H1 (cell line): ENCODE results near the gene OOEP. TPM values are rescaled to one million over a fixed set of nuclear protein-coding genes. Genes with fewer than 3 reads are reported as not detected.

Source experiments
- CTCF ChIA-PET: fragments of 300-600 bp; sonication (Branson Sonifier 250); formaldehyde crosslinking; loops from one replicate; lab custom pipeline; 2021; ENCODE audit not compliant: partially characterized antibody; lab: Charles Lee
- POLR2A ChIA-PET: fragments of 300-600 bp; sonication (Branson Sonifier 250); formaldehyde crosslinking; loops from one replicate; lab custom pipeline; 2021; ENCODE audit warnings: inconsistent platforms; ENCODE audit not compliant: partially characterized antibody; lab: Charles Lee
- DNase-seq, 2 experiments: peaks; one replicate each; pipeline versions ENCODE4 v3.0.0 to v3.0.0-alpha.2; 2010 to 2022; ENCODE audit warnings: low spot score in 2 of 2, low read depth in 1 of 2, mixed read lengths in 1 of 2
- FAIRE-seq: peaks from 2 replicates; lab custom pipeline; 2011; peaks lifted over from hg19 to GRCh38; lab: Jason Lieb, UNC
- H2AFZ ChIP-seq: 2 replicates; pipeline ENCODE4 v1.8.1; 2012; ENCODE audit warnings: low read length, inconsistent platforms
- H2AK5ac ChIP-seq: 2 replicates; pipeline ENCODE4 v1.6.1; 2013; ENCODE audit warnings: low read depth, low read length
- H2BK120ac ChIP-seq: replicated peaks from 2 replicates; pipeline ENCODE3; 2013; ENCODE audit warnings: low read depth, low read length, inconsistent platforms
- H2BK12ac ChIP-seq: 2 replicates; pipeline ENCODE4 v1.6.1; 2013; ENCODE audit warnings: low read depth, low read length
- H2BK15ac ChIP-seq: 2 replicates; pipeline ENCODE4 v1.6.1; 2013; ENCODE audit warnings: low read length
- H2BK20ac ChIP-seq: 2 replicates; pipeline ENCODE4 v1.6.1; 2013; ENCODE audit warnings: low read length
- H2BK5ac ChIP-seq: 2 replicates; pipeline ENCODE4 v1.6.1; 2013; ENCODE audit warnings: low read depth, low read length
- H3K14ac ChIP-seq: 2 replicates; pipeline ENCODE4 v1.6.1; 2013; ENCODE audit warnings: inconsistent platforms; ENCODE audit not compliant: insufficient read length
- H3K18ac ChIP-seq: 2 replicates; pipeline ENCODE4 v1.6.1; 2013; ENCODE audit warnings: low read length; ENCODE audit errors: extremely low read depth
- H3K23ac ChIP-seq: 2 replicates; pipeline ENCODE4 v1.6.1; 2013; ENCODE audit warnings: inconsistent platforms; ENCODE audit not compliant: insufficient read length
- H3K23me2 ChIP-seq: 2 replicates; pipeline ENCODE4 v1.6.1; 2013; ENCODE audit warnings: low read depth, low read length
- H3K27ac ChIP-seq: 2 replicates; pipeline ENCODE4 v1.6.1; 2011; ENCODE audit warnings: low read depth, low read length, inconsistent platforms
- H3K27me3 ChIP-seq, 4 experiments: replicated peaks in 1 of 4; 1 replicate in 1 of 4; 2 replicates in 3 of 4; pipeline versions ENCODE4 v1.6.1 to v1.8.1; 2011 to 2013; ENCODE audit warnings: low read length in 3 of 4, mild to moderate bottlenecking in 3 of 4, inconsistent platforms in 2 of 4, mixed read lengths in 2 of 4, moderate library complexity in 1 of 4; ENCODE audit not compliant: control insufficient read depth in 3 of 4, insufficient read depth in 3 of 4; ENCODE audit errors: extremely low read depth in 1 of 4
- H3K36me3 ChIP-seq, 4 experiments: 2 replicates each; pipeline versions ENCODE4 v1.6.1 to v1.8.1; 2011 to 2013; ENCODE audit warnings: mild to moderate bottlenecking in 4 of 4, low read length in 3 of 4, moderate library complexity in 2 of 4, control low read depth in 1 of 4, inconsistent platforms in 1 of 4; ENCODE audit not compliant: insufficient read depth in 4 of 4, control insufficient read depth in 2 of 4
- H3K4ac ChIP-seq: replicated peaks from 2 replicates; pipeline ENCODE3; 2013; ENCODE audit warnings: low read length, low read depth, mixed read lengths, inconsistent platforms; ENCODE audit not compliant: insufficient read length
- H3K4me1 ChIP-seq, 4 experiments: replicated peaks in 1 of 4; 1 replicate in 1 of 4; 2 replicates in 3 of 4; pipeline versions ENCODE4 v1.6.1 to v1.8.1; 2011 to 2013; ENCODE audit warnings: low read length in 3 of 4, inconsistent platforms in 2 of 4, mixed read lengths in 1 of 4; ENCODE audit not compliant: insufficient read depth in 4 of 4, control insufficient read depth in 3 of 4
- H3K4me2 ChIP-seq, 2 experiments: 2 replicates each; pipeline versions ENCODE4 v1.6.1 to v1.8.1; 2011 to 2013; ENCODE audit warnings: low read depth in 2 of 2, low read length in 2 of 2, control low read depth in 1 of 2, inconsistent platforms in 1 of 2, mild to moderate bottlenecking in 1 of 2; ENCODE audit not compliant: insufficient read depth in 1 of 2
- H3K4me3 ChIP-seq, 4 experiments: fragments of 200-600, 300-600 bp in 1 of 4; sonication (generic), shearing (Covaris generic), sonication (Bioruptor Twin) in 1 of 4; 2 replicates each; pipeline versions ENCODE4 v1.5.1 to v1.8.1; 2011 to 2016; ENCODE audit warnings: low read length in 4 of 4, low read depth in 3 of 4, control low read depth in 2 of 4, inconsistent platforms in 2 of 4, mild to moderate bottlenecking in 2 of 4, mixed read lengths in 1 of 4, moderate library complexity in 1 of 4; ENCODE audit not compliant: insufficient read depth in 2 of 4; ENCODE audit errors: extremely low read depth in 1 of 4
- H3K56ac ChIP-seq: replicated peaks from 2 replicates; pipeline ENCODE3; 2013; ENCODE audit warnings: low read depth, mild to moderate bottlenecking, mixed read lengths, low read length, inconsistent platforms; ENCODE audit not compliant: insufficient read length
- H3K79me1 ChIP-seq: 2 replicates; pipeline ENCODE4 v1.6.1; 2013; ENCODE audit warnings: low read depth, low read length, control low read depth
- H3K79me2 ChIP-seq, 2 experiments: 2 replicates each; pipeline versions ENCODE4 v1.6.1 to v1.8.1; 2012 to 2013; ENCODE audit warnings: low read length in 2 of 2, mild to moderate bottlenecking in 2 of 2, inconsistent platforms in 1 of 2; ENCODE audit not compliant: insufficient read depth in 2 of 2, control insufficient read depth in 1 of 2
- H3K9ac ChIP-seq, 4 experiments: replicated peaks in 1 of 4; 1 replicate in 1 of 4; 2 replicates in 3 of 4; pipeline versions ENCODE4 v1.6.1 to v1.8.1; 2011 to 2013; ENCODE audit warnings: low read depth in 3 of 4, low read length in 3 of 4, control low read depth in 2 of 4, mild to moderate bottlenecking in 2 of 4, moderate library complexity in 2 of 4, inconsistent platforms in 1 of 4; ENCODE audit errors: extremely low read depth in 1 of 4
- H3K9me3 ChIP-seq, 2 experiments: 2 replicates each; pipeline versions ENCODE4 v1.6.1 to v1.8.1; 2012 to 2013; ENCODE audit warnings: mild to moderate bottlenecking in 2 of 2, moderate library complexity in 2 of 2, control low read depth in 1 of 2, inconsistent platforms in 1 of 2, low read depth in 1 of 2, low read length in 1 of 2, mixed read lengths in 1 of 2; ENCODE audit not compliant: insufficient read depth in 2 of 2
- H4K20me1 ChIP-seq, 2 experiments: replicated peaks in 1 of 2; 2 replicates each; pipeline versions ENCODE3 to v1.8.1; 2011 to 2013; ENCODE audit warnings: inconsistent platforms in 2 of 2, low read length in 2 of 2, mild to moderate bottlenecking in 1 of 2; ENCODE audit not compliant: insufficient read depth in 2 of 2, control insufficient read depth in 1 of 2
- H4K5ac ChIP-seq: 2 replicates; pipeline ENCODE4 v1.6.1; 2013; ENCODE audit warnings: low read length, low read depth, mixed read lengths, inconsistent platforms; ENCODE audit not compliant: insufficient read length
- H4K8ac ChIP-seq: 2 replicates; pipeline ENCODE4 v1.8.0; 2013; ENCODE audit warnings: mild to moderate bottlenecking, moderate library complexity, low read length, inconsistent platforms; ENCODE audit not compliant: insufficient read depth; ENCODE audit errors: extremely low read depth
- H4K91ac ChIP-seq: replicated peaks from 2 replicates; pipeline ENCODE3; 2013; ENCODE audit warnings: low read length, mixed read lengths, inconsistent platforms; ENCODE audit not compliant: insufficient read length
- E2F6 ChIP-seq: IDR thresholded peaks from 2 replicates; pipeline ENCODE4 v1.6.1; 2012; ENCODE audit warnings: inconsistent platforms
- KDM1A ChIP-seq: fragments of 200-600, 300-600 bp; sonication (generic); IDR thresholded peaks from 2 replicates; pipeline ENCODE4 v1.7.1; 2016; ENCODE audit warnings: mild to moderate bottlenecking, low read length, borderline replicate concordance
- NRF1 ChIP-seq: IDR thresholded peaks from 2 replicates; pipeline ENCODE4 v1.6.1; 2011; ENCODE audit warnings: mild to moderate bottlenecking, low read depth, low read length, improper control_type of control experiment
- WGBS, 2 experiments: shearing (Covaris generic) in 1 of 2; methylation state at CpG; one replicate each; pipeline versions ENCODE4 v1.1.6 to v1.1.7; 2013 to 2015; ENCODE audit warnings: low lambda C conversion rate in 2 of 2, mixed read lengths in 2 of 2, inconsistent platforms in 1 of 2, low coverage in 1 of 2, missing lambda C conversion rate in 1 of 2; ENCODE audit not compliant: insufficient replicate concordance in 2 of 2, insufficient coverage in 1 of 2, insufficient read length in 1 of 2; ENCODE audit errors: extremely low coverage in 1 of 2, missing lambda C conversion rate in 1 of 2; 5-methylcytosine and 5-hydroxymethylcytosine counted together
- polyA plus RNA-seq, 7 experiments: library from polyadenylated mRNA; depleted of rRNA in 3 of 7; stranded (reverse) in 5 of 7; unstranded in 2 of 7; fragments of >200 nt in 5 of 7; fragments of 200-250 nt in 2 of 7; gene quantifications; 1 replicate in 5 of 7; 2 replicates in 1 of 7; 4 replicates in 1 of 7; pipeline versions ENCODE4 v1.2.1 to v1.2.3, GENCODE V29; 2011 to 2013; ENCODE audit warnings: missing spikeins in 2 of 7, mixed read lengths in 2 of 7
- total RNA-seq: library from RNA; stranded (reverse); fragmentation: NEBNext Ultra II Directional; extraction: Animal tissue kit (Norgen Biotek cat#: 25700); gene quantifications from 2 replicates; pipeline ENCODE4 v1.2.1, GENCODE V29; 2021

Gene OOEP
- total and polyA plus RNA-seq, 2 of the 8 experiments (the other 6 are each of a cell fraction or from before 2014, with no cell fraction given), result 0.20 to 0.41 TPM

DNA sequence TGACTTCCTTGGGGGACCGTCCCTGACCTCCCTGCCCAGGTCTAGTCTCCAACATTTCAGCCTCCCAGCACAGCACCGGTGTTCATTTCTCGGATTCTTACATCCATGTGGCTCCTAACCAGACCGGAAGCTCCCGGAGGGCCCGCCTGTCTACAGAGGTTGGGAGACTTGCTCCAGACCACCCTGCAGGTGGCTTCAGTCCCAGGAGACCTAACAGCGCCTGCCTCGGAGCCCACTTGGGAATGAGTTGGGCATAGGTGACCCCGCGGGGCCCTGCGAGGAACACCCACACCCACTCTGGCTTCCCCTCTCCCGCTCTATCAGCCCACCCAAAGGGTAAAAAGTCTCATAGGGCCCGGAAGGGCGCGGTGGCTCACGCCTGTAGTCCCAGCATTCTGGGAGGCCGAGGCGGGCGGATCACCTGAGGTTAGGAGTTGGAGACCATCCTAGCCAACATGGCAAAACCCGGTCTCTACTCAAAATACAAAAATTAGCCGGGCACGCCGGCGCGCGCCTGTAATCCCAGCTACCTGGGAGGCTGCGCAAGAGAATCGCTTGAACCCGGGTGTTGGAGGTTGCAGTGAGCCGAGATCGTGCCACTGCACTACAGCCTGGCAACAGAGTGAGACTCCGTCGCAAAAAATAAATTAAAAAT, 21.0 kb downstream of the OOEP start:
- peak in 1 of 2 experiments; percentile 61 for DNase-seq
- peak overlapping the region; percentile 70 for H4K5ac ChIP-seq
- H2BK5ac ChIP-seq, result peak overlapping the region; percentile 99; the same call in 1 of the 2 replicates
- H3K9ac ChIP-seq, result no peak overlapping the region; a peak in 1 of 7 replicates
- WGBS, 2 experiments, result 62% methylated on average over 33 of the region's 33 CpGs; no CpG with 5 or more reads in 1 of the 2 experiments
- no peak overlapping the region for H2AFZ ChIP-seq
- no peaks in the 10 kb centered on the region for H4K20me1 ChIP-seq
- no peak for FAIRE-seq
- peak overlapping the region; percentile 100 for H3K4ac ChIP-seq
- H3K23ac ChIP-seq, result no peak overlapping the region
- H3K14ac ChIP-seq, result no peak overlapping the region
- peak overlapping the region; percentile 99 for H2BK120ac ChIP-seq
- no peaks in the 10 kb centered on the region for H3K23me2 ChIP-seq
- peak overlapping the region; percentile 100 for H2BK12ac ChIP-seq
- H3K4me3 ChIP-seq, result no peak overlapping the region
- peak overlapping the region; percentile 65; the same call in 1 of the 2 replicates for H3K27ac ChIP-seq
- no peak overlapping the region for H2BK15ac ChIP-seq
- peak overlapping the region; percentile 44 to 47; a peak in 2 of 4 replicates for H3K4me2 ChIP-seq
- peak overlapping the region; percentile 99 for H3K18ac ChIP-seq
- H3K4me1 ChIP-seq, result peaks cover 8 to 22% (median 15%) of the 10 kb centered on the region in 4 experiments
- no peaks in the 10 kb centered on the region; a peak in 1 of 7 replicates for H3K27me3 ChIP-seq
- TF ChIP-seq NRF1 (no peak), KDM1A (0 out of 2 replicates have a peak, but pooled peaks have one; percentile 48), E2F6 (peak; percentile 58; the same call in 1 of the 2 replicates)
- peaks cover 0 to 3% of the 10 kb centered on the region in 2 experiments; a peak in 1 of 4 replicates for H3K9me3 ChIP-seq
- no peaks in the 10 kb centered on the region for H3K79me2 ChIP-seq
- H3K56ac ChIP-seq, result peak overlapping the region; percentile 95
- H3K36me3 ChIP-seq, result no peaks in the 10 kb centered on the region
- H4K91ac ChIP-seq, result peak overlapping the region; percentile 100
- ChIA-PET POLR2A (interaction anchor here (0.6 to 2.9 kb wide), 11 partner anchors 9 to 1805 kb away, joined by 3 to 15 read pairs (median 4); partner anchors contain the start of gene SLC17A5), CTCF (interaction anchor here (1.0 kb wide), 4 partner anchors 20 to 40 kb away, joined by 3 read pairs; no protein-coding TSS in a partner anchor)
- no peaks in the 10 kb centered on the region for H3K79me1 ChIP-seq
- peak overlapping the region; percentile 99 for H2BK20ac ChIP-seq
- H2AK5ac ChIP-seq, result peak overlapping the region; percentile 85; the same call in 1 of the 2 replicates
- peak overlapping the region; percentile 28; the same call in 1 of the 2 replicates for H4K8ac ChIP-seq
